Mesenchymal stem cell (in vitro differentiated cells and primary cell): ENCODE results near the gene HEY2.

Source experiments
- DNase-seq: peaks from one replicate; pipeline ENCODE4 v3.0.0-alpha.2; 2013
- H2AFZ ChIP-seq: one replicate; pipeline ENCODE4 v1.6.1; 2013; ENCODE audit warnings: low read depth, mild to moderate bottlenecking, control low read depth, inconsistent platforms, low read length, moderate library complexity
- H2AK5ac ChIP-seq: 2 replicates; pipeline ENCODE4 v1.6.1; 2013; ENCODE audit warnings: low read length, moderate library complexity, mild to moderate bottlenecking, inconsistent platforms; ENCODE audit not compliant: severe bottlenecking
- H2BK120ac ChIP-seq: one replicate; pipeline ENCODE4 v1.6.1; 2013; ENCODE audit warnings: low read depth, mild to moderate bottlenecking, inconsistent platforms, low read length, moderate library complexity
- H2BK12ac ChIP-seq, 2 experiments: one replicate each; pipeline ENCODE4 v1.6.1; 2013; ENCODE audit warnings: inconsistent platforms in 2 of 2, low read length in 2 of 2, mild to moderate bottlenecking in 2 of 2, moderate library complexity in 2 of 2, control low read depth in 1 of 2
- H2BK15ac ChIP-seq: one replicate; pipeline ENCODE4 v1.6.1; 2013; ENCODE audit warnings: mild to moderate bottlenecking, low read depth, inconsistent platforms; ENCODE audit not compliant: poor library complexity, severe bottlenecking
- H2BK5ac ChIP-seq: 2 replicates; pipeline ENCODE4 v1.6.1; 2013; ENCODE audit warnings: low read depth, mild to moderate bottlenecking, low read length, control low read depth, inconsistent platforms; ENCODE audit not compliant: poor library complexity, severe bottlenecking
- H3K14ac ChIP-seq, 2 experiments: one replicate each; pipeline ENCODE4 v1.6.1; 2013; ENCODE audit warnings: inconsistent platforms in 2 of 2, low read length in 2 of 2, control low read depth in 1 of 2, mild to moderate bottlenecking in 1 of 2, moderate library complexity in 1 of 2
- H3K18ac ChIP-seq, 2 experiments: one replicate each; pipeline ENCODE4 v1.6.1; 2013; ENCODE audit warnings: inconsistent platforms in 2 of 2, low read length in 2 of 2, control low read depth in 1 of 2, low read depth in 1 of 2, mild to moderate bottlenecking in 1 of 2
- H3K23ac ChIP-seq, 2 experiments: one replicate each; pipeline ENCODE4 v1.6.1; 2013; ENCODE audit warnings: inconsistent platforms in 2 of 2, low read length in 2 of 2, mild to moderate bottlenecking in 2 of 2, moderate library complexity in 2 of 2, control low read depth in 1 of 2
- H3K27ac ChIP-seq: 2 replicates; pipeline ENCODE4 v1.5.1; 2013; ENCODE audit warnings: mild to moderate bottlenecking, moderate library complexity, low read length, control low read depth, inconsistent platforms; ENCODE audit not compliant: poor library complexity, severe bottlenecking
- H3K27me3 ChIP-seq, 2 experiments: 2 replicates each; pipeline versions ENCODE4 v1.6.1 to v1.7.0; 2013; ENCODE audit warnings: low read length in 2 of 2, mild to moderate bottlenecking in 2 of 2, moderate library complexity in 2 of 2, control low read depth in 1 of 2, inconsistent platforms in 1 of 2; ENCODE audit not compliant: control insufficient read depth in 1 of 2, insufficient read depth in 1 of 2
- H3K36me3 ChIP-seq, 2 experiments: 2 replicates each; pipeline versions ENCODE4 v1.6.1 to v1.7.0; 2013; ENCODE audit warnings: low read length in 2 of 2, control low read depth in 1 of 2, inconsistent platforms in 1 of 2, low read depth in 1 of 2, mild to moderate bottlenecking in 1 of 2; ENCODE audit not compliant: insufficient read depth in 2 of 2, control insufficient read depth in 1 of 2
- H3K4ac ChIP-seq, 2 experiments: one replicate each; pipeline ENCODE4 v1.6.1; 2013; ENCODE audit warnings: inconsistent platforms in 2 of 2, low read length in 2 of 2, mild to moderate bottlenecking in 2 of 2, moderate library complexity in 2 of 2, control low read depth in 1 of 2, low read depth in 1 of 2
- H3K4me1 ChIP-seq: 2 replicates; pipeline ENCODE4 v1.6.1; 2013; ENCODE audit warnings: low read depth, low read length, control low read depth; ENCODE audit not compliant: control insufficient read depth, insufficient read depth
- H3K4me2 ChIP-seq: 2 replicates; pipeline ENCODE4 v1.6.1; 2013; ENCODE audit warnings: low read length, mild to moderate bottlenecking, inconsistent platforms; ENCODE audit not compliant: poor library complexity, severe bottlenecking
- H3K4me3 ChIP-seq, 2 experiments: 2 replicates each; pipeline versions ENCODE4 v1.5.1 to v1.7.0; 2013; ENCODE audit warnings: low read length in 2 of 2, mild to moderate bottlenecking in 2 of 2, control low read depth in 1 of 2, low read depth in 1 of 2; ENCODE audit not compliant: insufficient read depth in 1 of 2
- H3K79me1 ChIP-seq: replicated peaks from 2 replicates; pipeline ENCODE4 v1.6.1; 2013; ENCODE audit warnings: mild to moderate bottlenecking, control low read depth, low read length, inconsistent platforms; ENCODE audit not compliant: poor library complexity, severe bottlenecking
- H3K9ac ChIP-seq: 2 replicates; pipeline ENCODE4 v1.7.0; 2013; ENCODE audit warnings: mild to moderate bottlenecking, low read length, moderate library complexity
- H3K9me3 ChIP-seq: 2 replicates; pipeline ENCODE4 v1.7.0; 2013; ENCODE audit warnings: mild to moderate bottlenecking, low read length; ENCODE audit not compliant: control insufficient read depth
- H4K8ac ChIP-seq: one replicate; pipeline ENCODE4 v1.6.1; 2013; ENCODE audit warnings: inconsistent platforms, mild to moderate bottlenecking, low read length, moderate library complexity
- H4K91ac ChIP-seq: one replicate; pipeline ENCODE4 v1.6.1; 2013; ENCODE audit warnings: mild to moderate bottlenecking, low read length, inconsistent platforms
- WGBS: methylation state at CpG from one replicate; pipeline ENCODE4 v1.1.7; 2013; ENCODE audit warnings: mixed read lengths; 5-methylcytosine and 5-hydroxymethylcytosine counted together

Gene HEY2

GRCh38 chr6:125743604-125744003, 5.8 kb upstream of the HEY2 start:
- Histone ChIP-seq H3K9ac (no peak overlapping the region), H3K18ac (no peak overlapping the region), H3K9me3 (no peaks in the 10 kb centered on the region), H2AFZ (no peak overlapping the region), H3K4me2 (no peak overlapping the region), H3K4ac (no peak overlapping the region), H4K8ac (no peak overlapping the region), H2AK5ac (no peak overlapping the region), H4K91ac (no peak overlapping the region), H3K27me3 (peaks cover 0 to 32% of the 10 kb centered on the region in 2 experiments), H2BK120ac (no peak overlapping the region), H2BK5ac (no peak overlapping the region), H2BK15ac (no peak overlapping the region), H3K36me3 (no peaks in the 10 kb centered on the region), H3K79me1 (no peaks in the 10 kb centered on the region), H3K23ac (no peak overlapping the region), H3K4me3 (no peak overlapping the region), H3K14ac (no peak overlapping the region), H2BK12ac (no peak overlapping the region), H3K4me1 (peaks cover 10% of the 10 kb centered on the region), H3K27ac (no peak overlapping the region)
- DNase-seq, result no peak
- 100% methylated on average over 2 of the region's 2 CpGs for WGBS

GRCh38 chr6:125745281-125746018, 4.0 kb upstream of the HEY2 start:
- H3K79me1 ChIP-seq, result no peaks in the 10 kb centered on the region
- no peak overlapping the region for H3K9ac ChIP-seq
- H3K23ac ChIP-seq, result peak overlapping the region in 1 of 2 experiments; percentile 75
- no peak for DNase-seq
- H3K4me3 ChIP-seq, result no peak overlapping the region
- H3K4ac ChIP-seq, result no peak overlapping the region
- H2BK12ac ChIP-seq, result no peak overlapping the region
- peaks cover 5 to 44% of the 10 kb centered on the region in 2 experiments for H3K27me3 ChIP-seq
- WGBS, result 55% methylated on average over 6 of the region's 6 CpGs
- H3K9me3 ChIP-seq, result no peaks in the 10 kb centered on the region
- no peak overlapping the region for H2BK15ac ChIP-seq
- H3K4me1 ChIP-seq, result peaks cover 22% of the 10 kb centered on the region
- H4K91ac ChIP-seq, result no peak overlapping the region
- no peak overlapping the region for H2AK5ac ChIP-seq
- no peak overlapping the region for H3K14ac ChIP-seq
- H3K4me2 ChIP-seq, result no peak overlapping the region
- H2AFZ ChIP-seq, result no peak overlapping the region
- no peak overlapping the region for H3K27ac ChIP-seq
- H2BK120ac ChIP-seq, result no peak overlapping the region
- H3K18ac ChIP-seq, result no peak overlapping the region
- H4K8ac ChIP-seq, result no peak overlapping the region
- H2BK5ac ChIP-seq, result no peak overlapping the region
- H3K36me3 ChIP-seq, result no peaks in the 10 kb centered on the region

DNA sequence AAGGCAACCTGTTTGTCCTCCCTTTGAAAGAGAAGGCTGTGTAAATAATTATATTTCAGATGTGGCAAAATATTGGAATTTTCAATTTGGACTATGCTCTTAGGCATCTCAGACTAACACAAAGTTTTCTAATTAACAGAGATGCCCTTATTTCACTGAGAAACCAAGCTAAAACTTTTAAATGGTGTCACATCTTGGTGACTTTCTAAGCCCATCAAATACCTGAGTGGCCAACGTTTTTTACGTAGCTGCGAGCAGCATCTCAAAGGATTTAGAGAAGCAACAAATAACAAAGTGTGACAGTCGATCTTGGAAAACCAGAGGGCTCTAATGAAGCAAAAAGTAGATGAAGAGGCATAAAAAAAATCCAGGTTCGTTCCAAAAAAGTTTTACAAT, 3.4 kb upstream of the HEY2 start:
- Histone ChIP-seq H3K27me3 (peaks cover 5 to 49% of the 10 kb centered on the region in 2 experiments), H4K8ac (no peak overlapping the region), H2AFZ (no peak overlapping the region), H2BK5ac (no peak overlapping the region), H3K18ac (no peak overlapping the region), H2AK5ac (no peak overlapping the region), H3K4ac (no peak overlapping the region), H2BK15ac (no peak overlapping the region), H3K4me1 (peaks cover 22% of the 10 kb centered on the region), H3K9me3 (no peaks in the 10 kb centered on the region), H2BK12ac (no peak overlapping the region), H3K4me3 (no peak overlapping the region), H3K4me2 (no peak overlapping the region), H3K36me3 (no peaks in the 10 kb centered on the region), H3K27ac (no peak overlapping the region), H3K14ac (no peak overlapping the region), H3K9ac (no peak overlapping the region), H3K79me1 (no peaks in the 10 kb centered on the region), H2BK120ac (no peak overlapping the region), H4K91ac (no peak overlapping the region), H3K23ac (no peak overlapping the region)
- no peak for DNase-seq
- 29% methylated on average over 5 of the region's 5 CpGs for WGBS

GRCh38 chr6:125746731-125747588, 2.5 kb upstream of the HEY2 start:
- no peak overlapping the region for H2BK5ac ChIP-seq
- H3K9me3 ChIP-seq, result no peaks in the 10 kb centered on the region
- H2BK12ac ChIP-seq, result no peak overlapping the region
- peak overlapping the region; percentile 96 for H3K4me2 ChIP-seq
- no peaks in the 10 kb centered on the region for H3K36me3 ChIP-seq
- no peaks in the 10 kb centered on the region for H3K79me1 ChIP-seq
- H3K27ac ChIP-seq, result no peak overlapping the region
- no peak overlapping the region for H4K91ac ChIP-seq
- no peak overlapping the region for H2BK15ac ChIP-seq
- peak overlapping the region; percentile 51 for H2AFZ ChIP-seq
- peak; percentile 85 for DNase-seq
- 1% methylated on average over 28 of the region's 32 CpGs for WGBS
- no peak overlapping the region for H2AK5ac ChIP-seq
- H4K8ac ChIP-seq, result no peak overlapping the region
- no peak overlapping the region for H2BK120ac ChIP-seq
- H3K27me3 ChIP-seq, result peaks cover 5 to 53% of the 10 kb centered on the region in 2 experiments
- peak overlapping the region; percentile 83 for H3K9ac ChIP-seq
- no peak overlapping the region for H3K18ac ChIP-seq
- H3K4me3 ChIP-seq, result peak overlapping the region in 1 of 2 experiments; percentile 82
- H3K4ac ChIP-seq, result no peak overlapping the region
- no peak overlapping the region for H3K14ac ChIP-seq
- H3K4me1 ChIP-seq, result peaks cover 22% of the 10 kb centered on the region
- H3K23ac ChIP-seq, result no peak overlapping the region
